Keratinocyte (primary cell): ENCODE results near the gene ACVR1B. TPM values are rescaled to one million over a fixed set of nuclear protein-coding genes. Genes with fewer than 3 reads are reported as not detected.

Experiments used
- DNase-seq: peaks from one replicate; pipeline ENCODE4 v3.0.0-alpha.2; 2011; ENCODE audit warnings: low read depth, missing footprints, low spot score
- FAIRE-seq: peaks from 2 replicates; lab custom pipeline; 2011; peaks lifted over from hg19 to GRCh38; lab: Jason Lieb, UNC
- H2AFZ ChIP-seq: 2 replicates; pipeline ENCODE4 v1.6.0; 2012; ENCODE audit warnings: low read length, control low read depth, inconsistent platforms; ENCODE audit not compliant: control insufficient read depth
- H3K27ac ChIP-seq: 2 replicates; pipeline ENCODE4 v1.5.1; 2011; ENCODE audit warnings: low read length; ENCODE audit not compliant: control insufficient read depth, insufficient read depth
- H3K27me3 ChIP-seq: 3 replicates; pipeline ENCODE4 v1.6.0; 2011; ENCODE audit warnings: low read length; ENCODE audit not compliant: control insufficient read depth, insufficient read depth; ENCODE audit errors: extremely low read depth
- H3K36me3 ChIP-seq, 2 experiments: 2 replicates in 1 of 2; 3 replicates in 1 of 2; pipeline ENCODE4 v1.5.1; 2011; ENCODE audit warnings: low read length in 2 of 2, mild to moderate bottlenecking in 1 of 2; ENCODE audit not compliant: control insufficient read depth in 2 of 2, insufficient read depth in 2 of 2; ENCODE audit errors: extremely low read depth in 1 of 2
- H3K4me1 ChIP-seq: 3 replicates; pipeline ENCODE4 v1.5.1; 2011; ENCODE audit warnings: low read length; ENCODE audit not compliant: control insufficient read depth, insufficient read depth; ENCODE audit errors: extremely low read depth
- H3K4me2 ChIP-seq: 3 replicates; pipeline ENCODE4 v1.6.0; 2011; ENCODE audit warnings: low read depth, low read length; ENCODE audit not compliant: control insufficient read depth, insufficient read depth; ENCODE audit errors: extremely low read depth
- H3K4me3 ChIP-seq, 3 experiments: fragments of 200-600 bp in 1 of 3; sonication (generic) in 1 of 3; 2 replicates in 2 of 3; 3 replicates in 1 of 3; pipeline ENCODE4 v1.5.1; 2011 to 2016; ENCODE audit warnings: low read length in 3 of 3, mild to moderate bottlenecking in 3 of 3, control low read depth in 2 of 3, inconsistent platforms in 1 of 3, low read depth in 1 of 3, mixed read lengths in 1 of 3, mixed run types in 1 of 3, moderate library complexity in 1 of 3; ENCODE audit not compliant: control insufficient read depth in 2 of 3, insufficient read depth in 2 of 3; ENCODE audit errors: extremely low read depth in 1 of 3
- H3K79me2 ChIP-seq: 2 replicates; pipeline ENCODE4 v1.6.0; 2012; ENCODE audit warnings: low read length; ENCODE audit not compliant: control insufficient read depth, insufficient read depth
- H3K9ac ChIP-seq: 3 replicates; pipeline ENCODE4 v1.6.0; 2011; ENCODE audit warnings: low read length; ENCODE audit not compliant: control insufficient read depth, insufficient read depth; ENCODE audit errors: extremely low read depth
- H3K9me1 ChIP-seq: 3 replicates; pipeline ENCODE4 v1.6.0; 2011; ENCODE audit warnings: low read length; ENCODE audit not compliant: control insufficient read depth, insufficient read depth; ENCODE audit errors: extremely low read depth
- H3K9me3 ChIP-seq: 2 replicates; pipeline ENCODE4 v1.5.1; 2012; ENCODE audit warnings: low read depth, low read length; ENCODE audit not compliant: control insufficient read depth
- H4K20me1 ChIP-seq: 3 replicates; pipeline ENCODE4 v1.6.0; 2011; ENCODE audit warnings: low read length; ENCODE audit not compliant: control insufficient read depth, insufficient read depth; ENCODE audit errors: extremely low read depth
- CTCF ChIP-seq, 3 experiments: IDR thresholded peaks in 1 of 3; conservative IDR thresholded peaks in 1 of 3; optimal IDR thresholded peaks in 1 of 3; 2 replicates in 2 of 3; 3 replicates in 1 of 3; pipeline versions ENCODE3 to v1.5.1; 2011; ENCODE audit warnings: low read length in 3 of 3, mild to moderate bottlenecking in 3 of 3, moderate library complexity in 2 of 3, control low read depth in 1 of 3, inconsistent platforms in 1 of 3; ENCODE audit not compliant: insufficient read depth in 2 of 3; ENCODE audit errors: extremely low read depth in 1 of 3
- EZH2 ChIP-seq: IDR thresholded peaks from one replicate; pipeline ENCODE4 v1.6.1; 2012; ENCODE audit warnings: inconsistent platforms, mild to moderate bottlenecking, low read length, moderate library complexity
- dilution Hi-C: fragments of 300-500 bp; cut with MboI; formaldehyde crosslinking; loops from one replicate; pipeline ENCODE4 v1.7.0; 2020; ENCODE audit warnings: low sequenced_read_pairs; ENCODE audit not compliant: extremely low pct_ligation_motif_present
- polyA plus RNA-seq, 5 experiments: library from polyadenylated mRNA; depleted of rRNA in 3 of 5; stranded (reverse) in 3 of 5; stranded (forward) in 1 of 5; unstranded in 1 of 5; fragments of >200 nt; gene quantifications; 1 replicate in 1 of 5; 2 replicates in 3 of 5; 3 replicates in 1 of 5; pipeline versions ENCODE4 v1.2.1 to v1.2.3, GENCODE V29; 2011 to 2012; ENCODE audit warnings: missing spikeins in 2 of 5, low read depth in 1 of 5, low replicate concordance in 1 of 5

The ACVR1B gene
- polyA plus RNA-seq, 1 donor (not counting 4 experiments of a cell fraction or from before 2014, with no cell fraction given): 12.7 TPM

DNA sequence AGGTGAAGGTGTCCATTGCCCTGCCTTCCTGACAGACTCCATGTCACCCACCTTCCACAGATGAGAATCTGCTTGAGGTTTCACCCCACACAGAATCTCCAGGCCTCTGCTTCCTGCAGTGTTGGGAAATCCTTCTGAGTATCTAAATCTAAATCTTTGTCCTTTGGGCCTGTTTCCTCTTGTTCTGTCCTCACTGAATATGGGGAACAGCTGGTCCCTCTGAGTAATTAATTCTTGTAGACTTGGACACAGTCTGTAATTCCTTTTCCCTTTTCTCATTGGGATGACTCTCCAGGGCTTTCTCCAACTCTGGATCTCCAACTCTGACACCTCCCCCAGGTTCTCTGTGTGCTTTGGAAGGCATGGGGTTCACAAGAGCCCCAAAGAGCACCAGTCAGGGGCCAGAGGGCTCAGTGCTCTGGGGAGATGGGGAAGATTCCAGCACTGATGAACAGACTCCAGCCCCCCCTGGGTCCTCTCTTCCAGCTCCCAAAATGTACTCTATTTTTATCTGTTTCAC, 46.5 kb upstream of the ACVR1B start:
- H3K27ac ChIP-seq: no peak overlapping the region
- no peak for DNase-seq
- no peak overlapping the region for H3K4me3 ChIP-seq
- H3K9me3 ChIP-seq: no peaks in the 10 kb centered on the region
- dilution Hi-C loops: no loop called here
- peaks cover 8% of the 10 kb centered on the region for H3K4me1 ChIP-seq
- no peak overlapping the region for H2AFZ ChIP-seq
- no peak for TF ChIP-seq CTCF (optimal IDR thresholded peaks at IDR 0.05 in 1 of 3, IDR thresholded peaks at IDR 0.05 in 1 of 3, conservative IDR thresholded peaks at IDR 0.05 in 1 of 3; ENCODE audit: extremely low read depth in 1 of 3, insufficient read depth in 2 of 3, low read length in 3 of 3)
- no peak for TF ChIP-seq EZH2
- FAIRE-seq: no peak
- H3K79me2 ChIP-seq: no peaks in the 10 kb centered on the region
- H4K20me1 ChIP-seq: no peaks in the 10 kb centered on the region
- H3K27me3 ChIP-seq: peaks cover 34% of the 10 kb centered on the region
- no peaks in the 10 kb centered on the region for H3K36me3 ChIP-seq
- H3K9me1 ChIP-seq: no peaks in the 10 kb centered on the region
- H3K4me2 ChIP-seq: no peak overlapping the region
- no peak overlapping the region for H3K9ac ChIP-seq

GRCh38 chr12:51905471-51906429, 45.7 kb upstream of the ACVR1B start:
- H3K27ac ChIP-seq: no peak overlapping the region
- no peaks in the 10 kb centered on the region for H4K20me1 ChIP-seq
- H3K9me1 ChIP-seq: no peaks in the 10 kb centered on the region
- H2AFZ ChIP-seq: no peak overlapping the region
- no peaks in the 10 kb centered on the region for H3K9me3 ChIP-seq
- no peak overlapping the region for H3K4me3 ChIP-seq
- DNase-seq (no peak), FAIRE-seq (no peak)
- H3K36me3 ChIP-seq: no peaks in the 10 kb centered on the region
- dilution Hi-C loops: no loop called here
- no peak overlapping the region for H3K9ac ChIP-seq
- H3K4me1 ChIP-seq: peaks cover 8% of the 10 kb centered on the region
- no peaks in the 10 kb centered on the region for H3K79me2 ChIP-seq
- no peak for TF ChIP-seq CTCF (optimal IDR thresholded peaks at IDR 0.05 in 1 of 3, IDR thresholded peaks at IDR 0.05 in 1 of 3, conservative IDR thresholded peaks at IDR 0.05 in 1 of 3; ENCODE audit: extremely low read depth in 1 of 3, insufficient read depth in 2 of 3, low read length in 3 of 3)
- peaks cover 31% of the 10 kb centered on the region for H3K27me3 ChIP-seq
- H3K4me2 ChIP-seq: no peak overlapping the region
